Keratinocyte (primary cell): ENCODE data around the gene KIAA0040. TPM values are rescaled to one million over a fixed set of nuclear protein-coding genes. Genes with fewer than 3 reads are reported as not detected.

ENCODE experiments used
- DNase-seq: peaks from one replicate; pipeline ENCODE4 v3.0.0-alpha.2; 2011; ENCODE audit warnings: low read depth, missing footprints, low spot score
- FAIRE-seq: peaks from 2 replicates; lab custom pipeline; 2011; peaks lifted over from hg19 to GRCh38; lab: Jason Lieb, UNC
- H2AFZ ChIP-seq: 2 replicates; pipeline ENCODE4 v1.6.0; 2012; ENCODE audit warnings: low read length, control low read depth, inconsistent platforms; ENCODE audit not compliant: control insufficient read depth
- H3K27ac ChIP-seq: 2 replicates; pipeline ENCODE4 v1.5.1; 2011; ENCODE audit warnings: low read length; ENCODE audit not compliant: control insufficient read depth, insufficient read depth
- H3K27me3 ChIP-seq: 3 replicates; pipeline ENCODE4 v1.6.0; 2011; ENCODE audit warnings: low read length; ENCODE audit not compliant: control insufficient read depth, insufficient read depth; ENCODE audit errors: extremely low read depth
- H3K36me3 ChIP-seq, 2 experiments: 2 replicates in 1 of 2; 3 replicates in 1 of 2; pipeline ENCODE4 v1.5.1; 2011; ENCODE audit warnings: low read length in 2 of 2, mild to moderate bottlenecking in 1 of 2; ENCODE audit not compliant: control insufficient read depth in 2 of 2, insufficient read depth in 2 of 2; ENCODE audit errors: extremely low read depth in 1 of 2
- H3K4me1 ChIP-seq: 3 replicates; pipeline ENCODE4 v1.5.1; 2011; ENCODE audit warnings: low read length; ENCODE audit not compliant: control insufficient read depth, insufficient read depth; ENCODE audit errors: extremely low read depth
- H3K4me2 ChIP-seq: 3 replicates; pipeline ENCODE4 v1.6.0; 2011; ENCODE audit warnings: low read depth, low read length; ENCODE audit not compliant: control insufficient read depth, insufficient read depth; ENCODE audit errors: extremely low read depth
- H3K4me3 ChIP-seq, 3 experiments: fragments of 200-600 bp in 1 of 3; sonication (generic) in 1 of 3; 2 replicates in 2 of 3; 3 replicates in 1 of 3; pipeline ENCODE4 v1.5.1; 2011 to 2016; ENCODE audit warnings: low read length in 3 of 3, mild to moderate bottlenecking in 3 of 3, control low read depth in 2 of 3, inconsistent platforms in 1 of 3, low read depth in 1 of 3, mixed read lengths in 1 of 3, mixed run types in 1 of 3, moderate library complexity in 1 of 3; ENCODE audit not compliant: control insufficient read depth in 2 of 3, insufficient read depth in 2 of 3; ENCODE audit errors: extremely low read depth in 1 of 3
- H3K79me2 ChIP-seq: 2 replicates; pipeline ENCODE4 v1.6.0; 2012; ENCODE audit warnings: low read length; ENCODE audit not compliant: control insufficient read depth, insufficient read depth
- H3K9ac ChIP-seq: 3 replicates; pipeline ENCODE4 v1.6.0; 2011; ENCODE audit warnings: low read length; ENCODE audit not compliant: control insufficient read depth, insufficient read depth; ENCODE audit errors: extremely low read depth
- H3K9me1 ChIP-seq: 3 replicates; pipeline ENCODE4 v1.6.0; 2011; ENCODE audit warnings: low read length; ENCODE audit not compliant: control insufficient read depth, insufficient read depth; ENCODE audit errors: extremely low read depth
- H3K9me3 ChIP-seq: 2 replicates; pipeline ENCODE4 v1.5.1; 2012; ENCODE audit warnings: low read depth, low read length; ENCODE audit not compliant: control insufficient read depth
- H4K20me1 ChIP-seq: 3 replicates; pipeline ENCODE4 v1.6.0; 2011; ENCODE audit warnings: low read length; ENCODE audit not compliant: control insufficient read depth, insufficient read depth; ENCODE audit errors: extremely low read depth
- CTCF ChIP-seq, 3 experiments: IDR thresholded peaks in 1 of 3; conservative IDR thresholded peaks in 1 of 3; optimal IDR thresholded peaks in 1 of 3; 2 replicates in 2 of 3; 3 replicates in 1 of 3; pipeline versions ENCODE3 to v1.5.1; 2011; ENCODE audit warnings: low read length in 3 of 3, mild to moderate bottlenecking in 3 of 3, moderate library complexity in 2 of 3, control low read depth in 1 of 3, inconsistent platforms in 1 of 3; ENCODE audit not compliant: insufficient read depth in 2 of 3; ENCODE audit errors: extremely low read depth in 1 of 3
- EZH2 ChIP-seq: IDR thresholded peaks from one replicate; pipeline ENCODE4 v1.6.1; 2012; ENCODE audit warnings: inconsistent platforms, mild to moderate bottlenecking, low read length, moderate library complexity
- dilution Hi-C: fragments of 300-500 bp; cut with MboI; formaldehyde crosslinking; loops from one replicate; pipeline ENCODE4 v1.7.0; 2020; ENCODE audit warnings: low sequenced_read_pairs; ENCODE audit not compliant: extremely low pct_ligation_motif_present
- polyA plus RNA-seq, 5 experiments: library from polyadenylated mRNA; depleted of rRNA in 3 of 5; stranded (reverse) in 3 of 5; stranded (forward) in 1 of 5; unstranded in 1 of 5; fragments of >200 nt; gene quantifications; 1 replicate in 1 of 5; 2 replicates in 3 of 5; 3 replicates in 1 of 5; pipeline versions ENCODE4 v1.2.1 to v1.2.3, GENCODE V29; 2011 to 2012; ENCODE audit warnings: missing spikeins in 2 of 5, low read depth in 1 of 5, low replicate concordance in 1 of 5

Gene KIAA0040
- polyA plus RNA-seq, 1 donor (not counting 4 experiments of a cell fraction or from before 2014, with no cell fraction given): 57.9 TPM

- FAIRE-seq (no peak), DNase-seq (no peak)
- Histone ChIP-seq H3K9me1 (no peaks in the 10 kb centered on the region), H3K79me2 (no peaks in the 10 kb centered on the region), H3K36me3 (no peaks in the 10 kb centered on the region), H4K20me1 (no peaks in the 10 kb centered on the region), H3K27ac (no peak overlapping the region), H3K4me2 (no peak overlapping the region), H3K9ac (no peak overlapping the region), H2AFZ (no peak overlapping the region), H3K4me1 (peaks cover 14% of the 10 kb centered on the region), H3K4me3 (no peak overlapping the region), H3K27me3 (peaks cover 6% of the 10 kb centered on the region), H3K9me3 (no peaks in the 10 kb centered on the region)
- no peak for TF ChIP-seq CTCF (optimal IDR thresholded peaks at IDR 0.05 in 1 of 3, IDR thresholded peaks at IDR 0.05 in 1 of 3, conservative IDR thresholded peaks at IDR 0.05 in 1 of 3; ENCODE audit: extremely low read depth in 1 of 3, insufficient read depth in 2 of 3, low read length in 3 of 3)
- no peak for TF ChIP-seq EZH2
- dilution Hi-C loops: no loop called here
Measured at GRCh38 chr1:175133673-175134435, 58.7 kb downstream of the KIAA0040 start.

DNA sequence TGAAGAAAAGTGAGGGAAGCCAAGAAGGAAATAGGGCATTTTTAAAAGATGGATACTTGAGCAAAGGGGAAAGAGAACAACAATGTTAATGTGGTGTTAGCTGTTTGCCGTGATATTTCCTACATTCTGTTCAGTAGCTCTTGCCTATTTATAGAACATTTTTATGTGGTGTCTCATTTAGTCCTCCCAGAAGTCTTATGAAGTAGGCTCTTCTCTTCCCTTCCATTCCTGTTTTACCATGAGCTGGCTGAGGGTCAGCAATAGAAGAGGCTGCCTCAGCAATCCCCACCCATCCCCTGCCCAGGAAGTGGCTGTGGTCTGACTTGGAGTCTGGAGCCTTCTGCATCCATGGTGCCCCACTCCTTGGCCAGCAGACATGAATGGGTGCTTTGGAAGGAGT is 60.1 kb downstream of the KIAA0040 start:
- no peak overlapping the region for H3K4me3 ChIP-seq
- H3K4me1 ChIP-seq: peaks cover 14% of the 10 kb centered on the region
- H3K9me3 ChIP-seq: no peaks in the 10 kb centered on the region
- no peaks in the 10 kb centered on the region for H3K36me3 ChIP-seq
- peaks cover 6% of the 10 kb centered on the region for H3K27me3 ChIP-seq
- DNase-seq (no peak), FAIRE-seq (peak; percentile 43)
- H3K4me2 ChIP-seq: no peak overlapping the region
- H2AFZ ChIP-seq: no peak overlapping the region
- no peak for TF ChIP-seq EZH2
- TF ChIP-seq CTCF (optimal IDR thresholded peaks at IDR 0.05 in 1 of 3, IDR thresholded peaks at IDR 0.05 in 1 of 3, conservative IDR thresholded peaks at IDR 0.05 in 1 of 3; ENCODE audit: extremely low read depth in 1 of 3, insufficient read depth in 2 of 3, low read length in 3 of 3): no peak
- H3K9ac ChIP-seq: no peak overlapping the region
- H3K27ac ChIP-seq: no peak overlapping the region
- H3K9me1 ChIP-seq: no peaks in the 10 kb centered on the region
- H3K79me2 ChIP-seq: no peaks in the 10 kb centered on the region
- no peaks in the 10 kb centered on the region for H4K20me1 ChIP-seq
- dilution Hi-C loops: no loop called here
